CD4-positive, alpha-beta T cell treated with Interleukin-21 for 1 hour (primary cell): ENCODE data around the gene ACACB.

Experiments used
- DNase-seq: peaks from one replicate; pipeline ENCODE4 v3.0.0-alpha.2; 2020

The ACACB gene

DNA sequence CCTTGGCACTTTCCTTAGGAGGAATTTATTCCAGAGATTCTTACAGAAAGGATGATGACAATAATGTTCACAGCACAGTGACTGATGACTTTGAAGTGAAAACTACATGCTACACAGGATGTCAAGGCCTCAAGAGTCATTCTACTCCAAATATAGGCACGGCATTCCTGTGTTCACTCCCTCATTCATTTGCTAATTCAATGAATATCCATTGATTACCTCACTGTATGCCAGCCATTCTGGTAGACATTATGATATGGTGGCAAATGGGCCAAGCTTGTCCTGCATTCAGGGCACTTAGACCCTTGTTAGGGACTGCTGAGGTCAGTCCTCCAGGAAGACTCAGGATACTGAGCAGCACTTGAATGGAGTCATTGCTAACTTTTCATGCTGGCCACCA lies 144.7 kb downstream of the ACACB start:
- DNase-seq = no peak

DNA sequence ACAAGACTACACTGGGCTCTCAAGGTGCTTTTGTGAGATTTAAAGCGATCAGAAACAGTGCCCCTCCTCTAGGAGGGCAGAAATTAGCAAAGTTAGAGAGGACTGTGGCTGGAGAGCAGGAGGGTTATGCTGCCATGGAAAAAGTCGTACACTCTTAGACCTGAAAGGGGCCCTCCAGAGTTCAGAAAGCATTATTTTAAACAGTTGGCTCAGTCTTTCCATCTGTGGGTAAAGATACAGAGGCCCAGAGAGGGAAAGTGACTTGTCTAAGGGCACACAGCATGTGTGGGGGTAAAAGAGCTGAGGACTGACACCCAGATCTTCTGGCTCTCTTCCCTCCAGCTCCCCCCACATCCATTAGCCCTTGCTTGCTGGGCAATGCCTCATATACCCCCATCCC lies 145.6 kb downstream of the ACACB start:
- no peak for DNase-seq

DNA sequence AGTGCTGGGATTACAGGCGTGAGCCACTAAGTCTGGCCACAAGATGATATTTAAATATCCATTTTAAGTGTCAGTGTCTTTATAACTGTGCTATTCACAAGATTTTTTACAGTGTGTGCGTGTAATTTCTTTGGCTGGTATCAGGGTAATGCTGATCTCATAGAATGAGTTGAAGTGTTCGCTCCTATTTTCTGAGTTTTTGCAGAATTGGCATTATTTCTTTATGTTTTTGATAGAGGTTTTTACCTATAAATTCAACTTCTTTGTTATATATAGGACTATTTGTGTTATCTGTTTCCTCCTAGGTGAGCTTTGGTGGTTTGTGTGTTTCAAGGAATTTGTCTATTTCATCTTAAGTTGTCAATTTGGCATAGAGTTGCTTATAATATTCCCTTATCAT lies 147.1 kb downstream of the ACACB start:
- DNase-seq = no peak

DNA sequence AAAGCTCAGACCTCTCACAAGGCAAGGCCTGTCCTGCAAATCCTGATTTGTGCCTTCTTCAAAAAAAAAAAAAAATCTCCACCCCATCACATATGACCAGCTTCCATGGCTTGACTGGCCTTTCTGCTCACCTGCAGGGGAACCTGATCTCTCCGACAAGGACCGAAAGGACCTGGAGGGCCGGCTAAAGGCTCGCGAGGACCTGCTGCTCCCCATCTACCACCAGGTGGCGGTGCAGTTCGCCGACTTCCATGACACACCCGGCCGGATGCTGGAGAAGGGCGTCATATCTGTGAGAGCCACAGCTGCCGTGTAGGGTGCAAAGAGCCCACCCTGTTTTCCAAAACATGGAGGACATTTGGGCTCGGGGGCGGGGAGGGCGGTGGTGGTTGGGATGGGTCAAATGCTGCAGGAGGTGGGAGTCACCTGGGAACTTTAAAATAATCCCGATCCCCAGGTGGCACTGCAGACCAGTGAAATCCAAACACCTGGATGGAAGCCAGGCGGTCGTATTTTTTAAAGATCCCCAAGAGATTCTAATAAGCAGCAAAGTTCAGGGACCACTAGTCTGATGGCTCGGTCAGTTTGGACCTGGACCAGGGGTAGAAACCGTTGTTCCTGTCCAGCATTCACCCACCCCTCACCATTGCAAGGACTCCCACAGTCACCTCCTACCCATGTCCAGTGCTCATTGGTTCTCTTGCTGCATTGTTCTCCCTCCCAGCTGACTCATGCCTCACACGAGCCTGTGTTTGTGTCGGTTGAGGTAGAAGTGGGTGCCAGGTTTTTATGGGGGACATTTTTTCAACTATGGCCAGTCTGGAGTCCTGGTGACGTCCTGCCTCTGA lies 147.9 kb downstream of the ACACB start:
- peak; percentile 37 for DNase-seq

DNA sequence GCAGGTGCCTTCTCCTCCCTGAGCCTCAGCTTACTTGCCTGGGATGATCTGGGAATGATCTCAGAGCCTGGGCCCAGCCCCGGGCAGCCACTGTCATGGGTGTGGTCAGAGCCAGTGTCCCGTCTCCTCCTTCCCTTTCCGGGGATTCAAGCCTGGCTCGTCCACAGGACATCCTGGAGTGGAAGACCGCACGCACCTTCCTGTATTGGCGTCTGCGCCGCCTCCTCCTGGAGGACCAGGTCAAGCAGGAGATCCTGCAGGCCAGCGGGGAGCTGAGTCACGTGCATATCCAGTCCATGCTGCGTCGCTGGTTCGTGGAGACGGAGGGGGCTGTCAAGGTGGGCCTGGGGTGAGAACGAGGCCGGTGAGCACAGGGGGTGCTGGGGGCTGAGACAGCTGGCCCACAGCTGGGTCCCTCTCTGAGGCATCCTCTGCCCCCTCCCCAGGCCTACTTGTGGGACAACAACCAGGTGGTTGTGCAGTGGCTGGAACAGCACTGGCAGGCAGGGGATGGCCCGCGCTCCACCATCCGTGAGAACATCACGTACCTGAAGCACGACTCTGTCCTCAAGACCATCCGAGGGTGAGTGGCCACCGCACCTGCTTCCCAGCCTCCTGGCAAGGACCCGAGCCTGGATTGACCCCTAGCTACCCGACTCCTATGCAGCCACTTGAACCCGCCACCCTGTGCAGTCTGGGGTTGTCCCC lies 148.7 kb downstream of the ACACB start:
- DNase-seq = no peak

DNA sequence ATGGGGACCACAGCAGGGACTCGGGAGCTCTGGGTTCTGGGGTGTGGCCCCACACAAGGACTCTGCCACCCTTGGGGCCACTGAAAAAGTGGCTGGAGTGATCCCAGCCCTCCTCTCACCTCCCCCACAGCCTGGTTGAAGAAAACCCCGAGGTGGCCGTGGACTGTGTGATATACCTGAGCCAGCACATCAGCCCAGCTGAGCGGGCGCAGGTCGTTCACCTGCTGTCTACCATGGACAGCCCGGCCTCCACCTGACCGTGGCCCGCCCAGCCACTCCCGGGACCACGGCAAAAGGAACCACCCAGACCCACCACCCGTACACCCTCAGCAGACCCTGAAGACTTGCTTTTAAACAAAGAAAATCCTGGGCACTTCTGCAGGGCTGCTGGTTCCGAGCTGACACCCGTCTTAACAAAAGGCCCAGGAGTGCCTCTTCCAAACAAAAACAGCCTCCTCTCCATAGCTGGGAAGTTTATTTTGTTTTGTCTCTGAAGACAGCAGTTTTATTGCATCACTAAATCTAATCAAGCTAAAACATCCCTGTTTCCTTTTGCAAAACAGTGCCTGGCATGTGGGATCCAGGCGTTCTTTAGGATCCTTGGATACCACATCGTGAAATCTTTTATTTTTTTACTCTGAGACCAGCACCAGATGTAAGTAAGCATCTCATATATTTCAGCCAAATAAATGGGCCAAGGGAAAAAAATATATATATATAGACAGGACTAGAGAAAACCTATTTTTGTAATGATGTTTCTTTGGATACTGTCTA lies 149.9 kb downstream of the ACACB start:
- DNase-seq = no peak

DNA sequence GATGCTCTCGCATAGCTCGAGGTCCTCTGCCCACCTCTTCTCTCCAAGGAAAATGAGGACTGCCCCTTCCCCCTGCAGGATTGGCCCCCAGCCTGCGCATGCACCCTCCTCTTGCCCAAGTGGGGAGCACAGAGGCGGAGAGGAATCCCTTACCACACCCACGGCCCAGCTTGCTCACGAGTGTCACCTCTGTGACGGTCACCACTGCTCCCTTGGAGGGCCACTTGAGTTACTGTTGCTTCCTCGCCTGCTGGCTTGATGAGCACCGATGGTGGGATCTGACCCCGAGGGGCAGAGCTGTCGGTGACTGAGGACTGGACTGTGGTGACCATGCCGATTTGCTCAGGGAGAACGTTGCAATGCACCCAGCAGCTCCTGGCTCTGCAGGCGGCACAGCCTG lies 151.0 kb downstream of the ACACB start:
- no peak for DNase-seq

DNA sequence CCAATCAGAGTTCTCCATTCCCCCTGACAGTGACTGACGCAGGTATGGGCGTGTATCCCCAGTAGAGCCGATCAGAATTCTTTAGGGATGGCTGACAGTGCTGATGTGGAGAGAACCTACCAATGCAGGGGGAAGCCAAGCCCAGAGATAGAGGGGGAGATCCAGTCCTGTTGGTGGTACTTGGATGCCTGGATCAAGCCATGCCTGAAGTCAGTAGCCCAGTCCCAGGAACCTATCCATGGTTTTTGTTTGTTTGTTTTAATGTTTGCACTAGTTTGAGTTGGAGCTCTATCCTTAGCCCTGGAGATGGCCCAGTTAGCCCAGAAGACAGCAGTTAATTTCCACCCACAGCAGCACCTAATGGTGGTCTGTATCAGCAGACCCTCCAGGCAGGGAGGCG lies 152.5 kb downstream of the ACACB start:
- no peak for DNase-seq

DNA sequence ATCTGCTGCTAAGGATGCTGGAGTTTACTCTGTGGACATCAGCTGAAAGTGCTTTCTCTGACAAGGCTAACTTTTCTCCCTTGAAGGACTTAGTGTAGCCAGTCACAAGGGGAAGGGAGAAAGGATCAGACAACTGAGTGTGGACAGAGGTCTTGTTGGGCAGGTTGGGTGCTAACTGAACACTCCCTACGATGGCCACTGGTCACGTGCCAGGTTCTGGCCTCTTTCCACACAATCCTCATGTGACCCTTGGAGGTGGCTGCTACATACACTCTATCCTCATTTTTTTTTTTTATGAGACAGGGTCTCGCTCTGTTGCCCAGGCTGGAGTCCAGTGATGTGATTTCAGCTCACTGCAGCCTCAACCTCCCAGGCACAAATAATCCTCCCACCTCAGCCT lies 153.0 kb downstream of the ACACB start:
- DNase-seq = no peak

DNA sequence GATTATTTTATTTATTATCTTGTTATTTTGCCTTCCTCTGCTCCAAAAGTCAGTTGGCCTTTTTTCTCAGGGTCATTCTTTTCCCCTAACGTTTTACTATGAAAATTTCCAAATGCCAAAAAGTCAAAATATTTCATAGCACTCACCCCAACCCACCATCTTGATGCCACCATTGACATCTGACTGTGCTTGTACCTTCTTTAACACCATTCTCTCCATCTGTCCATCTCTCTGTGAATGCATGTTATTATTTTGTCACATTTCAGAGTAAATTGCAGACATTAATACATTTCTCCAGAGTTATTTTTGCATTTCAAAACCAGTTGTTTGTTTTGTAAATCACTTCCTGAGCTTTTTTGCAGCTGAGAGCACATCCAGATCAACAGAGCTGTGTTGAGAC lies 154.1 kb downstream of the ACACB start:
- no peak for DNase-seq

DNA sequence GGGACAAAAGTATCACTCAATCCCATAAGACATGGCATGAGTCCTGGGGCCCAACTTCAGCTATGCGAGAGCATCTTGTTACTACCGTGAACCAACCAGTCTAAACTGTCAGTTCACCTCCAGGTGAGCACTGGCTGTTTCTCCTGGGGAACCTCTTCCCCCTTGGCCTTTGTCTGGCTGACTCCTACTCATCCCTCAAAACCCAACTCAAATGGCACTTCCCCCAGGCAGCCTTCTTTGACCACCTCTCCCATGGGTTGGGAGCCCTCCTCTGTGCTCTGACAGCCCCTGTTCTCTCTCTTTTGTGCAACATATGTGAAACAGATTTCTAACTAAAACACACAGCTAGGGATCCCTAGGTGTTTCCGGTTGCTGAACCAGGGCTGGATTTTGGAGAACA lies 155.0 kb downstream of the ACACB start:
- DNase-seq = no peak

DNA sequence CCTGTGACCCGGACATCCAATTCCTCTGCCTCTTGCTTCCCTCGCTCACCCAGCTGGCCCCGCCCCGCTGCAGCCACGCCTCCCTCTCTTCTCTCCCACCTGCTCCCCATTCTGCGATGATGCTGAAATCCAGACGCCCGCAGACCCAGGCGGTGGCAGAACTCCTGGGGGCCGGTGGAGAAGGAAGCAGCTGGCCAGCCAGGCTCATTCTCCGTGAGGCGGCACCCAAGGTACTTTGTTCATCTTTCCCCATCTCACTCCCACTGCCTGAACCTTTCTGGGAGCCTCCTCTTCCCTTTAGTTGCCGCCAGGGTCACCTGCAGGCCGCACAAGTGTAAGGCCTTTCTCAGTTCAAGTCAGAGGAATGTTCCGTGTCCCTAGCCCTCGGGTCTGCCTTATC lies 157.0 kb downstream of the ACACB start:
- DNase-seq = no peak

DNA sequence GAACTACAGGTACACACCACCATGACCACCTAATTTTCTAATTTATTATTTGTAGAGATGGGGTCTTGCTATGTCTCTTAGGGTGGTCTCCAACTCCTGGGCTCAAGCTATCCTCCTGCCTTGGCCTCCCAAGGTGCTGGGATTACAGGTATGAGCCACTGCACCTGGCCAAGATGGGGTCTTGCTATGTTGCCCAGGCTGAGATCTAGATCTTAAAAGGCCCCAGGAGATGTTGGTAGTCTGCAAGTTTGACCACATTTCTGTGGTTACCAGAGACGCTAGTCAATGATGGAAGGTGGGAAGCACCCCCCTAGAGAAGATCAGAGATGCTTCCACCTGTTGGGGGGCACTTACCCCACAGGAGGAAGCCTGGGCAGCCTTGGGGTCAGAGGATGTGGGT lies 158.0 kb downstream of the ACACB start:
- DNase-seq = no peak

DNA sequence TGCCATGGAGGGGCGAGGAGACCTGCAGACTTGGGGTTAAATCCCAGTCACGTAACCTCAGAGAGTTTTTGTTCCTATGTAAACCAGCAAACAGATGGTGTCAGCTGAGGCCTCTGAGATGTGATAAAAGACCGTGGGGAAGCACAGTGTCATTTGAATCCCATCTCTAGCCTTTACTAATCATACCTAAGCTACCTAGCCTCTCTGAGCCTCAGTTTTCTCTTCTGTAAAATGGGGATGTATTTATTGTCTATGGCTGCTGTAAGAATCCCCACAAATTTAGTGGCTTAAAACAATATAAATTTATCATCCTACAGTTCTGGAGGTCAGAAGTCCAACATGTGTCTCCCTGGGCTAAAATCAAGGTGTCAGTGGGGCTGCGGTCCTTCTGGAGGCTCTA lies 158.8 kb downstream of the ACACB start:
- DNase-seq = no peak

DNA sequence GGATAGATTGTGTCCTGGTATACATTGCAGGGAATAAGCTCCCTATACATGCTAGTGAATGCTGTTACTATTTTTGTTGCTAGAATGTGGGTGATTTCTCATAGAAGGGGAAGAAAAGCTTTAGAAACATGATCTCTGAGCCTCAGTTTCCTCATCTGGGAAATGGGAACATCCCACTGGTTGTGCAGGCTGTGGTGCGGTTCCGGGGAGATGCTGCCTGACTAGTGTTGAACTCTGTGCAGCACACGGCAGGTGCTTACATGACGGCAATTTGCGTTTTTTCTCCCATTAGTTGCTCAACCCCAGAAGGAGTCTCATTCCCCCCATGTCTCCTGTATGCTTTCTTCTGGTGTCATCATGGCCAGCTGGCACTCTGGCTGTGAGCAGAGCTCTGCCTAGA lies 159.8 kb downstream of the ACACB start:
- DNase-seq = no peak

DNA sequence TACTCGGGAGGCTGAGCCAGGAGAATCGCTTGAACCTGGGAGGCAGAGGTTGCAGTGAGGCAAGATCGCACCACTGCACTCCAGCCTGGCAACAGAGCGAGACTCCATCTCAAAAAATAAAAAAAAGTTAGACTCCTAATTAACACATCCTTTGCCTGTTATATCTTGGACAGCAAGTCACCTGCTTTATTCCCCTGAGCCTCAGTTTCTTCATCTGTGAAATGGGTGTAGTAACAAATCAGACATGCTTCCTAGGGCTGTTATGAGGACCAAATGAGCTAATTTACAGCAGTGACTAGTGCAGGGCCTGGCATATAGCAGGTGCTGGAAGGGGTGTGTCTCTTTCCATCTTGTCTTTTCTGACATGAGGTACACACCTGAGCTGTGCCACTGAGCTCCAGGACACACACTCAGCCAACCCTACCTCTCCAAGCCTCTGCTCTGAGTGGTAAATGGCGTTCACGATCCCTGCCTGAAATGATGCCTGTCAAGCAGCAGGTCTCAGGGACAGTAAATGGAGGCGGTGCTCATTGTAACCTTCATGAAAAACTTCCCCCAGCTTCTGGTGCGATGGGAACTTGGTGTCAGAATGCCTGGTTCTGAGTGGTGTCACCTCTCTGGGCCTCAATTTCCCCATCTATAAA lies 161.0 kb downstream of the ACACB start:
- no peak for DNase-seq

DNA sequence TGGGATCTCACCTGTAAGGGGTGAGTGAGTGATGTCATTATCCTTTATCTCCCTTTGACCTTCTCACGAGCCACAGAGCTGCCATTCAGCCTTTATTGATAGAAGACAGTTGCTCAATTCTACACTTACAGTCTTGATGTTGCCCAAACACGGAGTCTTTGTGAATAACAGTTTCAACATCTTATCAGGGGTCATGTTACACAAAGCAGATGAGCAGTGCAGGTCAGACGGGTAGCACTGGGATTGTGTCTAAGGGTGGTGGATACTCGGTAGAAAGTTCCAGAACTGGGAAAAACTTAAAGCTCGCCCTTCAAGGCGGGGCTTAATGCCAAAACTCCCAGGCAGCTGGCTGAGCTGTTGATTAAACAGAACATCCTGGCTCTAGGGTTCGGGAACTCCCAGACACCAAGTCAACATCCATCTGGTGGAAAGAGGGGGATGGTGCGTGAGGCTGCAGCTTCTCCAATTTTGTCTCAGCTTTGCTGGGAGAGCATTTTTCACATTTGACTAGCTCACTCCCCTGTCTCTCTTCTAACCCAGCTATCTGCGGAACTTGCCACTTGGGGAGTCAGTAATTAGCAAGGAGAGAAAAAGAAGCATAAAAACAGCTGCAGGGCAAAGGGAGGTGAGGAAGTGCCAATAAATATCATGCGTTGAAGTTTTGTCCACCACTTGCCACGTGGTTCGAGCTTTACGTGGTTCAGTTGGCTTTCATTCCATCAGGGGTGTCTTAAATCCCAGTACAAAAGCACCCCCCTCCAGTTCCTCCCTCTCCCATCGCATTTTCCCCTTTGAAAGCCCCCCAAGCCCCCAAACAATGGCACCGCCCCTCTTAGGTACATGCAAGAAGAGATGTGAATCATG lies 161.7 kb downstream of the ACACB start:
- DNase-seq = no peak

DNA sequence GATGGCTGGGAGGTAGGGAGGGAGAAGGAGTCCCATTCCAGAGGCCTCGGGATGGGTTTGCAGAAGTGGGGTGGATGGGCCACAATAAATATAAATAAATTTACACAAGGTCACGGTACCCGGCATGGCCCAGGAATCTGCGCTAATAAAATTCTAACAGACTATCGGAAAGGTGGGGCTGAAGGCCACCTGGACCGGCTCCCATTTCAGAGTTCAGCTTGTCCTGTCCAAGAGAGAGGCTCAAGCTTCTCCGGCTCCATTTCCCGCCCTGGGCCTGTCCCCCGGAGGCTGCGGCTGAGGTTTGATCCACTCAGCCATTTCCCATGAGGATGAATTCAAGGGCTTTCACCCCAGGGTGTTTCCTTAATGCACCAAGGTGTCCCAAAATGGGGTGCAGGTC lies 162.5 kb downstream of the ACACB start:
- DNase-seq = no peak

DNA sequence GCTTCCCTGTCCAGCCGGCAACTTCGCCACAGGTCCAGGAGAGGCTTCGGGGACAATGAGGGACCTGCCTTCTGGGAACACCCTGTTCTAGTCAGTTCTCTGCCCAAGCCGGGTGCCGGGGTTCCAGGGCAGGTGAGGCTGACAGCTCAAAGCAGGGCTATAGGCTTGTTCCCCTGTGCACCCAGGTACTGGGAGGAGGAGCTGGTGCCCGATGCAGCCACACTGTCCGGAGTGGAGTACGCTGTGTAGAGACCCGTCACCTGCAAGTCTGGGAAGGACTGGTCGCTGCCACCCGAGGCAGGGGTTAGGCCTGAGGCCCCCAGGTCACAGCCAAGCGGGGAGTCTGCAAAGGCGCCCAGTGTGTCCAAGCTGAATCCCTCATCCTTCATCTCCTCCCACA lies 163.1 kb downstream of the ACACB start:
- DNase-seq = no peak

DNA sequence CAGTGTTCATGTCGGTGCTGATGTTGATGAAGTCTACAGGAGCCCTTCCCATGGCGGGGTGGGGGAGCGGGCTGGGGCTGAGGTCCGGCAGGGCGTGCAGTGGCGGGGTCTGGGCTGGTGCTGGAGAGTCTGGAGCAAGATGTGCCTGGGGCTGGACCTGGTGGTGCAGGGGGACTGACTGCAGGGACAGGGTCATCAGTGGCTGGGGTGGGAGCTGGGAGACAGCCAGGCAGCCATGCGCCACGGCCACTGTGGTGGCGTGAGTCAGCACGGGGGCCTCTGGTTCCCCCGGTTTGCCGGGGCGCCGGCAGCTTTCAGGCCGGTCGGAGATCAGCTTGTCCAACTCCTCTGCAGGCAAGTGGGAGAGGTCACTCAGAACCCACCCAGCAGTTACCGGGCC lies 165.1 kb downstream of the ACACB start:
- DNase-seq = no peak

DNA sequence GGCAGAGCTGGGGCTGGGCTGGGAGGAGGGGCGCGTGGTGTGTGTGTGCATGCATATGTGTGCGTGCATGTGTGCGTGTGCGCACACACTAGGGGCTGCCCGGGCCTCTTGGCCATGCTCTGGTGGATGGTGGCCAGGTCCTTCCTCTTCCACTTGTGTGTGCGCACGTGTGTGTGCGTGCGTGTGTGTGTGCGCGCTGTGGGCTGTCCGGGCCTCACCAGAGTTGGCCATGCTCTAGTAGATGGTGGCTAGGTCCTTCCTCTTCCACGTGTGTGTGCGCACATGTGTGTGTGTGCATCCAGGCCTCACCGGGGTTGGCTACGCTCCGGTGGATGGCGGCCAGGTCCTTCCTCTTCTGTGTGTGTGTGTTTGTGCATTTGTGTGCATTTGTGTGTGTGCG lies 168.0 kb downstream of the ACACB start:
- DNase-seq = no peak

DNA sequence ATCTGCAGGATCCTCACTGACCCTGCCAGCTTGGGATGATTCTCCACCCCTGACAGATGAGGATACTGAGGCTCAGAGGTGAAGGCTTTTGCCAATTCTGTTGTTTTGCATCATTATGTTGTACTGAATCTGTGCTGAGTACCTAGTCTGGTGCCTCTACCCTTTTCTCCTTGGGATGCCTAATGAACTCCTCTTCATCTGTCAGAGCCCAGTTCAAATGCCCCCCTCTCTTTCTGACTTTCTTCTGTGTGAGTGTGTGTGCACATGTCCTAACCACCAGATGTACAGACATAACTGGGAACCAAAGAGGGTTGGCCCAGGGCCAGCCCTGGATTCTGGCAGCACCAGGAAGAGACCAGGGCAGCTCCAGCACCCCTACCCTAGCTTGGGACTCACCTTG lies 169.9 kb downstream of the ACACB start:
- no peak for DNase-seq
